ENCODE measurements around the gene IL20RB. TPM values are rescaled to one million over a fixed set of nuclear protein-coding genes. Genes with fewer than 3 reads are reported as not detected.
"Not testable (repeated sequence)": the region's sequence is repeated elsewhere in the genome, so short reads cannot be mapped to it uniquely, and the experiment has no call there.

The IL20RB gene
- total RNA-seq, 1 donor from 2014 or later = 1.7 TPM

GRCh38 chr3:136988651-136989050 lies 30.9 kb downstream of the IL20RB start:
- DNase-seq = no peak

DNA sequence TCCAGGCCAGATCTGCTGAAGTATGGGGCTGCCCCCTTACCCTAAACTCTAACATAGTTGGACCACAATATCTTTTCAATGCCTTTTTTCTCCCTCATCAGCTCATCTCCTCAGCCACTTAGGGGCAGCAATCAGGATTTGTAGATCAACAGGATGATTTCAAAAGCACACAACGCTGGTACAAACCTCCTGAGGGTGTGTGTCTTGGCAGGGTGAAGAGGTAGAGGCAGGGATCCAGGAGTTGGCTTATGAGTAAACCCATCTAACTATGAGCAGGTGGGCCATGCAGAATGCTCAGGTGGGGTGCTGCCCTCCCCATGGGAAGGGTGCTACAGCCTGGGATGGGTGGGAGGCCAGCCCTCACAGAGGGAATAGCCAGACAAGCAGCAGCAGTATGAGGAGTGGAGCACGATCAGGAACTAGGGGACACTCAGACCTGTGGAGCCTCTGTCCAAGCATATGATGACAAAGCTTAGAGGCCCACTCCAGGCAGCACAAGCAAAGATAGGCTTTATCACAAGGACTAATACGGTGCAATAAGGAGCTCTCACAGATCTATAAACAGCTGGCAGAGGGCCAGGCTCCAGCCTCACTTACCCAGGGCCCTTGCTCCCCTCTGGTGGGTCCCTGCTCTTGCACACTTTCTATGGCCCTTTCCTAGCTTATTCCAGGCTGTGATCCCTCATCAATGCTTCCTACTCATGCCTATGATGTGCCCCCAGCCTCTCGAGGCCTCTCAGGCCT lies 32.2 kb downstream of the IL20RB start:
- DNase-seq = no peak

- no peak for DNase-seq
These were observed 33.0 kb downstream of the IL20RB start for GRCh38 chr3:136990826-136991225.

DNA sequence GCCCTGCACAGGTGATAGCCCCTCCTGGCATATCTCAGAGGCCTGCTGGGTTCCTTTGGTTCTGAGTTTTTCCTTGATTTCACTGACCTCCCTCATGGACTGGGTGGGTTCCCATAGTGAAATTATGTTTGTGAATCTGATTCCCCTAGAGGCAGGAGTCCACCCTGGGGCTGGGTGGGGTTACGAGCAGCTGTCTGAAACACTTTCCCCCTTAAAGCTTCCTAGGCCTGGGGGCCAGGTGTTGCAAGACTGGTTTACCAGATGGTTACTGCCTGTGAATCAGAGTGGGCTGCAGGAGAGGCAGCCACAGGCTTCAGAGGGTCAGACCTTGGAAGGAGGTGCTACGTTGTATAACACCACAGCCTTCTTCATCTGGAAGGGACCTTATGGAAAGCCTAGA lies 34.3 kb downstream of the IL20RB start:
- DNase-seq = no peak

DNA sequence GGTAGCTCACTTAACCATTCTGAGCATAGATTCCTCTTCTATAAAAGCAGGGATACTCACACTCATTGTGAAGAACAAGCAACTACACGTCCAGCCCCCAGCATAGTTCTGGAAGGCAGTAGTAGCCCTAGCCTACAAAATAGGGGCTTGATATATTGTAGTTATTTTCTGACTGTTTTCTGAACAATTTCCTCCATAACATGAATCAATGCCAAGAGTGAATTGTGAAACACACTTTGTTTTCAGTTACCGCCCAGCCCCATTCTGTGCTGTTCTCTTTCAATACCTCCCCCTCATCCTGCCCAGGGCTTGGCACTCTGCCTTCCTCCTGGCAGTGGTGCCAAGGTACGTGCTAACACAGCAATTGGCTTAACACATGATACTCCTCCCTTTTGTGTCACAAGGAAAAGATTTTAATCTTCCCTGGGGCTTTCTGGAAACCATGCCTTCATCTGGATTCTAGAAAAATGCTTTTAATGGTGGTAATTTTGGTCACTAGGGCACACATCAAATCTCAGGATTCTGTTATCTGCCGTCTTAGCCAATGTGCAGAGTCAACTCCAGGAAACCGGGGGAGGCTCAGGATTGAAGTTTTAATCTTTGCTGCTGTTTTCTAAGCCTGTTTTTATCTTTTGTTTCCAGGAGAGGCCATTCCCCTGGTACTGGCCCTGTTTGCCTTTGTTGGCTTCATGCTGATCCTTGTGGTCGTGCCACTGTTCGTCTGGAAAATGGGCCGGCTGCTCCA lies 37.2 kb downstream of the IL20RB start:
- DNase-seq = peak; percentile 93

- DNase-seq = no peak
These were observed 37.9 kb downstream of the IL20RB start for GRCh38 chr3:136995652-136996051.

DNA sequence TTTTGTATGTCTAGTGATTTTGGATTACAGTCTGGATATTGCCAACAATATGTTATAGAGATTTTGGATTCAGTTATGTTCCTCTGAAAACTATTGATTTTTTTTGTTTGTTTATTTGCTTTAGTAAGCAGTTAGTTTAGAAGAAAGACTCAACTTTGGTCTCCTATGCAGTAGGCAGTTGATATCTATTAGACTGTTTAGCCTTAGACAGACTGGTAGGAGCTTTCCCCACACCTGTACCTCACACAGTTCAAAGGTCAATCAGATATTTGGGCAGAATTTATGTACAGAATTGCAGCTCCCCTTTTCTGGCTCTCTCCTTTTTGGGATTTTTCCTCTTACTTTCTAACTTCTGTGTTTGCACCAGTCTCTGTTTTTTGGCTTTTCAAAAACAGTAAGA lies 42.3 kb downstream of the IL20RB start:
- no peak for DNase-seq

DNA sequence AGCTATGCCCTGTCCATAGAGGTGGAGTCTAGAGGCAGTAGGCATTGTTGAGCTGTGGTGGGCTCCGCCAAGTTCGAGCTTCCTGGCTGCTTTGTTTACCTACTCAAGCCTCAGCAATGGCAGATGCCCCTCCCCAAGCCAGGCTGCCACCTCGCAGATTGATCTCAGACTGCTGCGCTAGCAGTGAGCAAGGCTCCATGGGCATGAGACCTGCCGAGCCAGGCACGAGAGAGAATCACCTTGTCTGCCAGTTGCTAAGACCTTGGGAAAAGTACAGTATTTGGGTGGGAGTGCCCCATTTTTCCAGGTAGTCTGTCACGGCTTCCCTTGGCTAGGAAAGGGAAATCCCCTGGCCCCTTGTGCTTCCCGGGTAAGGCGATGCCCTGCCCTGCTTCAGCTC lies 49.6 kb downstream of the IL20RB start:
- DNase-seq = not testable (repeated sequence)

DNA sequence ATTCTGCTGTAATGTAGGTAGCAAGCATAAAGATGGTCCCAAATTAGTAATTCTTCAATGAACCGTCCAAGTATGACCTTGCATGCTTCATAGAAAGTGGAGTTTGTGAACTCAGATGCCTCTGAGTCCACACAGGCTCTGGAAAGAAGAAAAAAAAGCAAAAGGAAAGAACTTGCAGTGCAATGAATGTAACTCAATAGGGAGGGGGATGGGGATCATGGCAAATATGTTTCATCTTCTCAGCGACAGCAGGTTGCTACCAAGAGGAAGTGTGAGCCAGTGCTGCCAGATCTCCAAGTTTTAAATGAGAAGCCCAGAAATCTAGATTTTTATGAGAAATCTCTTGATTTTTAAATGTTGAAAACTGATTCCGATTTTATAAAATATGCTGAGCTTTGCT lies 50.3 kb downstream of the IL20RB start:
- no peak for DNase-seq

DNA sequence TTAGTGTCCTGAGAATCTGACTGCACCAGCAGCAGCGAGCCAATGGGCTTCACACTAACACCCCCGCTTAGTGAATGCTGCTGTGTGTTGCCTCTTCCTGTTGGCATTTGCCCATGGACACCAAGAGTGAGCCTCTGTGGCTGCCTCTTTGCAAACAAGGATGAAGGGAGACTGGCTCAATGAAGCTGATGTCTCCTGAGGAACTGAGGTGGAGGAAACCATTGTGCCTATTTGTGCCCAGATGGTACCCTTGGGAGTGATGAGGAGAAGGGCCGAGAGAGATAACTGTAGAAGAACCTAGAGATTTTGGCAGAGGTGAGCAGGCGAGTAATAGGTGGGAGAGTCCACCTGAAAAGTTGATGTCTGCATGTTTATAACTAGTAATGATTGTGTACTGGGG lies 51.2 kb downstream of the IL20RB start:
- DNase-seq = no peak

DNA sequence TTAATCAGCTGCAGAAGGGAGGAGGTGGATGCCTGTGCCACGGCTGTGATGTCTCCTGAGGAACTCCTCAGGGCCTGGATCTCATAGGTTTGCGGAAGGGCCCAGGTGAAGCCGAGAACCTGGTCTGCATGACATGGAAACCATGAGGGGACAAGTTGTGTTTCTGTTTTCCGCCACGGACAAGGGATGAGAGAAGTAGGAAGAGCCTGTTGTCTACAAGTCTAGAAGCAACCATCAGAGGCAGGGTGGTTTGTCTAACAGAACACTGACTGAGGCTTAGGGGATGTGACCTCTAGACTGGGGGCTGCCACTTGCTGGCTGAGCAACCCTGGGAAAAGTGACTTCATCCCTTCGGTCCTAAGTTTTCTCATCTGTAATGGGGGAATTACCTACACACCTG lies 52.4 kb downstream of the IL20RB start:
- no peak for DNase-seq

DNA sequence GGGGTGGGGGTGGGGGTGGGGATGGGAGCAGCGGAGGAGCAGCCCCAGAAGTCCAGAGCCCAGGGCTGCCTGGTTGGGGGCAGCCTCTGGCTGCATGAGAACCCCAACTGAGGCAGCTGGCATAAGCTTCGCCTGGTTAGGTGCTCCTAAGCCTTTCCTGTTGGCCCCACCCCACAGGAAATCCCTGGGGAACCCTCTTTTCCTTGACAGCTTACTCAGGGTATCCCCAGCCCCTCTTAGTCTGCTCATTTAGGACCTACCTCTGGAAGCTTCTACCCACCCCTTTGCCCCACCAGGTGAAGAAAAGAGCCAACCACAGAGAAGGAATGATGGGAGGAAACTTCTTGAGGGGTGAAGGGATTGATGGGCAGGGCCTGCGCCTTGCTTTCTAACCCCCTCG lies 53.4 kb downstream of the IL20RB start:
- DNase-seq = no peak

- peak; percentile 26 for DNase-seq
These were observed 54.3 kb downstream of the IL20RB start for GRCh38 chr3:137012097-137012501.

DNA sequence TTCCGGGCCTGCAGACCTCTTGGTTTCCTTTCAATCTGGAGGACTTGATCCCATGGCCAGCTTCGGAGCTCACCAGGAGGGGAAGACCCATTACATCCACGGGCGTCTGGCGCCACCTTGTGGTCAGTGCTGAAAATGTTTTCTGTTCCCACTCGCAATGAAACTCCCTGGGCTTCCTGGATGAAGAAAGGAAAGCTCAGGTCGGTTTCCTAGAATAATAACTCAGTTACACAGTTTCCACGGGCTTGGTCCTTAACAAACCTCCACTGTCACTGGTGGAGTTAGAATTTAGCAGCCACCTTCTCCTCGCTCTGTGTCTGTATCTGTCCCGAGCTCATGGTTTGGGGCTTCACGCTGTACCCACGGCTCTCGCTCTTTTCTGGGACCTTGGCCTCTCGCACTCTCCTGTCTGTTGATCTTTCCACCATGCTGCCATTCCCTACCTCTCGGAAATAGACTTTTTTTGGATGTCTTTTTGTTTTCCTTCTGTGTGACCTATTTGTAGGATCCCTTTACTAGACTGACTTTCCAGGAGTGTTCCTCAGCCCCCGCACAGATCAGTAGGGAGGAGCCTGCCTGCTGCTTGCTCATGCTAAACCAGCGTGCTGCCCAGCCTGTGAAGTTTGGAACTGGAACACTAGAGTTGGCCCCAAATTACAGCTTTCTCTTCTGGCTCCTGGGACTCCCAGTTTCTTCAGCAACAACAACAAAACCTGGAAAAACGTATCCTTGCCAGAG lies 56.3 kb downstream of the IL20RB start:
- peak; percentile 94 for DNase-seq

DNA sequence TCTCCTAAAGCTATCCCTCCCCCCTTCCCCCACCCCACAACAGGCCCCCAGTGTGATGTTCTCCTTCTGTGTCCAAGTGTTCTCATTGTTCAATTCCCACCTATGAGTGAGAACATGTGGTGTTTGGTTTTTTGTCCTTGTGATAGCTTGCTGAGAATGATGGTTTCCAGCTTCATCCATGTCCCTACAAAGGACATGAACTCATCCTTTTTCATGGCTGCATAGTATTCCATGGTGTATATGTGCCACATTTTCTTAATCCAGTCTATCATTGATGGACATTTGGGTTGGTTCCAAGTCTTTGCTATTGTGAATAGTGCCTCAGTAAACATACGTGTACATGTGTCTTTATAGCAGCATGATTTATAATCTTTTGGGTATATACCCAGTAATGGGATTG lies 59.5 kb downstream of the IL20RB start:
- DNase-seq = not testable (repeated sequence)

DNA sequence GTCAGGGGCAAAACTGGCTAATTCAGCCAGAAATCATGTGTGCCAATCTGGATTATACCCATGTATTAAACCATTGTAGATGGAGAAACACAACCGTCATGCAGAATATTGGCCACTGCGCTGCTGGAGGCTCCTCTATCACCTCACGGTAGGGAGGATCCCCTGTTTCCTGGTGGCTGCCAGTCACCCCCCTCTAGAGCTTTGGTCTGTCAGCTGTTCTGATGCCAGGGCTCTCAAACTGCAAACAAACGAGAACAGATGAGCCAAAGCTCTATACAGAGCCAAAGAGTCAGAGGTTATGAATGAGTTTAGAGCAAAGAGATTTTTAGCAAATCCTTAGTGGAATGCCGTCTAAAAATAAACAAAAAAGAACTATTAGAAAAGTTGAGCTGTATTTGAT lies 62.5 kb downstream of the IL20RB start:
- DNase-seq = no peak

GRCh38 chr3:137020888-137021287 lies 63.1 kb downstream of the IL20RB start:
- no peak for DNase-seq

- no peak for DNase-seq
These were observed 66.6 kb downstream of the IL20RB start for GRCh38 chr3:137024348-137024747.

DNA sequence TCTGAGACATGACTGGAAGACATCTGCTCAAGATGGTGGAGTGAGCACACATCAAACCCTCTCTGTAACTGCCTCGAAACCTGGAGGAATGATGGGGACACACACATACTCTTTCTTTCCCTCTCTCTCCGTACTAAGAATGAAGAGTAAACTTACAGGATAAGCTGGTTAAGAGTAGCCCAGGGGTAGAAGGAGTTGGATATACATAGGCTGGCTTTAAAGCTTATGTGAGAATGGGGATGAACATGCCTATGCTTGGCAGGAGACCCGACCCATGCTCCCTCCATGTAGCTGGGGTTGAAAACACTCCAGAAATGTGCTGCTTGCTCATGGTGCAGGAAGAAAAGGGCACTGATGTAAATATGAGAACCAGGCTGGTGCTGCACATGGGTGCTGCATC lies 68.9 kb downstream of the IL20RB start:
- DNase-seq = no peak

DNA sequence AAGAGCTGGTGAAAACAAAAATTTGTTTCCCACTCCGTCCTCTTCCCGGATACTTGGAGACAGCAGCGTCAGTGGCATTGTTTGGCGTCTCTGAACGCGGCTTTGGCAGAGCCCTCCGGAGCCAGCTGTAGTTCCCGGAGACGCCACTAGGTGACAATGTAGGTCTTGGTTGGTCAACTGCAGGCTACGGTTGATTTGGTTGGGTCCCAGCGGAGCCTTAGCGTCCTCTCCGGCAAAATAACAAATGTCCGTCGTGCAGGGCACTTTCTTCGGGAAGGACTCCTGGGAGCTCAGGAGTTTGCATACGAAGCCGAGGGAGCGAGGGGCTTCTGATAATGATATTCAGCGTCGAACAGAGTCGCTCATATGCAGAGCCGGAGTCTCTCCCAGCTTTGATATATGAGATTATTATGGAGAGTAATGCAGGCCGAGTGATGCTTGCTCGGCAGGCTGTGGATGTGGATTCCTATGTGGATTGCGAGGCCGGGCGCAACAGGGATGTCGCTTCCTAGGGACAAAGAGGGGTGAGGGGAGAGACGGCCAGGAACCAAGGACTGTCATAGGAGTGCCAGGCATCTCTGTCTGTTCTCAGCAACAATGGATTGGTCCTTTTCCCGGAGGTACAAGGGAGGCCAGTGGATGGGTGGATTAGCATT lies 74.8 kb downstream of the IL20RB start:
- DNase-seq = peak; percentile 91

DNA sequence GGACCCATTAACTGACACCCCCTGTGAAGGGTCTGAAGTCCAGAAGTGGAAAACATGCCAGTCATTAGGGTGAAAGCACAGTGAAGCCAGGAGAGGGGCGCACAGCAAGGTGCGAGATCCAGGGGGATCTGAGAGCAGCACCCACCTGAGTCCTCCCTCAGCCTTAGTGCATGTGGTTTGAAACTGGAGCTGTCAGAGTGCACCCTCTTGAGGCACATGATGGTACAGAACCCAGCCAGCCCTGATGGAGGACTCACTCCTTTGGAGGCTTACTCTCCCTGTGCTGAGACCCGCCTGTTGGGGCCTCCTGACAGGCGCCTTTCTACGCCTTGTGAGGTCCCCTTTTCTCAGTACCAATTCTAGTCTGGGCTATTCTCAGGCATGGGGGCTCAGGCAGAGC lies 77.8 kb downstream of the IL20RB start:
- peak; percentile 43 for DNase-seq

DNA sequence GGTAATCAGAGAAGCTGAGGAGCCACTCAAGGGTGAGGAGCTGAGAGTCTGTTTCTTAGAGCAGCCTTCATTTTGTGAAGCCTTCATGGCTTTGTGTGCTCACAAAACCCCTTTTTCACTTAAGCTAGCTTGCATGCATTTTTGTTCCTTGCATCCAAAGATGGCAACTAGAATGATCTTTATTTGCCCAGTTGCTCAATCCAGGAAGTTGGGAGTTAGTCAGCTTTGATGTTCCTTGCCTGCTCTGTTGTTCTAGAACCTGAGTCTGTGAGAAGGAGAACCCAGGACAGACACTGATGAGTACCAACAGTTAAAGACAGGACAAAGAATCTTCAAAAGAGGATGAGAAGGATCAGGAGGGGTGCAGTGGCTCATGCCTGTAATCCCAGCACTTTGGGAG lies 81.8 kb downstream of the IL20RB start:
- DNase-seq = no peak

DNA sequence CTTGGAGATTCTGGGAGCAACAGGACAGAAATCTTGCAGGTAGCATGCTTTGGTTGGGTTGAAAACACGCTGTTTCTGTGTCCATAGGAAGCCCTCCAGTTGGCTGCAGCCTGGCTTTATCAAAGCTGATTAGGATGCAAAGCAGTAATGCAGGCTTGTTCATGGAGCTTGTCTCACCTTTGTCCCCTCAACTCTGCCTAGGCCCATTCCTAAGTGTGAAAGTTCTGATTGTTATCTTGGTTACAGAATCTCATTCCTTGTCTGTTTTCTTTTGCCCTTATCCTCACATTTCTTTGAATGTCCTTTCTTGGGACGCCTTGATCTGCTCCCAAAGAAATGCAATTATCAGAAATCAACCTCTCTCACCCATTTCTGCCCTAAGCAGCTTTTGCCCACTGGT lies 83.5 kb downstream of the IL20RB start:
- no peak for DNase-seq

Data from dermis blood vessel endothelial cell (primary cell).